RPMI7951 (cell line): Measurements from ENCODE around the gene CCDC144A. TPM values are rescaled to one million over a fixed set of nuclear protein-coding genes. Genes with fewer than 3 reads are reported as not detected.
"Not testable (repeated sequence)": the region's sequence is repeated elsewhere in the genome, so short reads cannot be mapped to it uniquely, and the experiment has no call there.

ENCODE experiments used
- DNase-seq: peaks from one replicate; pipeline ENCODE4 v3.0.0-alpha.2; 2012; ENCODE audit warnings: low read depth
- total RNA-seq: library from RNA; depleted of rRNA; stranded (reverse); fragments of >200 nt; shearing (Covaris generic); gene quantifications from 2 replicates; pipeline ENCODE4 v1.2.3, GENCODE V29; 2014

CCDC144A gene
- total RNA-seq, 1 experiment from 2014 or later: 0.12 TPM

DNA sequence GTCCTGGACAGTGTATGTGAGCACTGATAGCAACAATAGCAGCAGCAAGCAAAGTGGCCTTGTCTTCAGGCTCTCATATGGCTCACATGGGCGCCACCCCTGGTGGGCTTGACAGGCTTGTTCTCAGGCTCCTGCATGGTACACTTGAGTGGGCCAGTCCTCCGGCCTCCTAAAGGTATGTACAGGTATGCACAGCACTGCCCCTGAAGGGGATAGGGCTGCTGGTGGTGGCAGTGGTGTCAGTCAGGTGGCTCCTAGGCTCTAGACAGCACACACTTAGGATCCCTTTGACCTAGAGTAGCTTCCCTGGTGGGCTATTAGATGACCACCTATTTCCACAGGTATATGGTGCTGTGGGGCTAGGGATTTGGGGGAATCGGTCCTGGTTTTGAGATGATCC is 67.5 kb downstream of the CCDC144A start:
- not testable (repeated sequence) for DNase-seq

DNA sequence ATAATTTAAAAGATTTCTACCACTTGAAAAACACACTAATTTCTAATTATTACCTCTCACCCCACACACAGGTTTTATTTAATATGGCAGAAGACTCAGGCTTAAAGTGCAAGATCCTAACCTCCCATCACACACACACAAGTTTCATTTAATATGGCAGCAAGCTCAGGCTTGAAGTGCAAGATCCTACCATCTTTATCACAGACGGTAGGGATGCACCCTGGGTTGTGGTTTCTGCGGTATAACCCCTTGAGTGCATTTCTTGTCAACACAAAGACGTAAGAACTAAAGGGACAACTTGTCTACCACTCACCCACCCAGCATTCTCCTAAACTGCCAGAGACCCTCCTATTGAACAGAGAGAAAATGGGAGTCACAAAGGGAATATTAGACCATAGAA is 68.1 kb downstream of the CCDC144A start:
- DNase-seq: not testable (repeated sequence)

DNA sequence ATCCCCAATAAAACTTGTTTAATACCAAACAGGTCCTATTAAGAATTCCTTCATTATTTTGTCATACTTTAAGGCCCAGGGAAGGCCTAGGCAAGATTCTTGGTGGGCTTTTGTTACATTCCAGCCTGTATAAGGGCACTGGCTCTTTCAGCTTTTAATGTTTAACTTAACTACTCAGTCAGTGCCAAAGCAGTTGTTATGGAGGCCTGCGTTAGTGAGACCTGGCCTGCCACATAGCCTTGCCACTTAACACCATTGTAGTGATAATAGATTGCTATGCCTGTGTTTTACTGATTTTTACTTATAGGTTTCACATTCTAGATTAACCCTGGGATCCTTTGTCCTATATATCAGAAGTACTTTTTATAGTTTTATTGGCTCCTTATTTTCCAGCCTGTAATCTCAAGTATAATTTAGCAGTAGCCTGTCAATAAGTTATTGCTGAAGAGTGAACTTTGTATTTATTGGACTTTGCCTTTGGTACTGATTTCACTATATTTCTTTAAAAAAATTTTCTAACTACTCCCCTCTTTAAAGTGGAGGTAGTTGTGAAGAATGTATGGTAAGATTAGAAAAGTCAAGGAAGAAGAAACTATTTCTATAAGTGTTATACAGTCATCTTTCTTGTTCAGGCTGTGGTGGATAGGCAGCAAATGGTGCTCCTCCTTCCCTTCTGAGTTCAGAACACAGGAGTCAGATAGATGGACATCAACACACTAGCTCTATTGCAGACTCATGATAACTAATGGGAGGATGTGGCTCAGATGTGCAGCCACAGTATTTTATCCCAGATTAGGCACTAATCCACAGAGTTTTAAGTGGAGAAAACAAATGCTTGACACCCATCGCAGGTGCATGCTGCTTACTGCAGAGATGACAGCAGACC is 78.5 kb downstream of the CCDC144A start:
- DNase-seq: not testable (repeated sequence)

DNA sequence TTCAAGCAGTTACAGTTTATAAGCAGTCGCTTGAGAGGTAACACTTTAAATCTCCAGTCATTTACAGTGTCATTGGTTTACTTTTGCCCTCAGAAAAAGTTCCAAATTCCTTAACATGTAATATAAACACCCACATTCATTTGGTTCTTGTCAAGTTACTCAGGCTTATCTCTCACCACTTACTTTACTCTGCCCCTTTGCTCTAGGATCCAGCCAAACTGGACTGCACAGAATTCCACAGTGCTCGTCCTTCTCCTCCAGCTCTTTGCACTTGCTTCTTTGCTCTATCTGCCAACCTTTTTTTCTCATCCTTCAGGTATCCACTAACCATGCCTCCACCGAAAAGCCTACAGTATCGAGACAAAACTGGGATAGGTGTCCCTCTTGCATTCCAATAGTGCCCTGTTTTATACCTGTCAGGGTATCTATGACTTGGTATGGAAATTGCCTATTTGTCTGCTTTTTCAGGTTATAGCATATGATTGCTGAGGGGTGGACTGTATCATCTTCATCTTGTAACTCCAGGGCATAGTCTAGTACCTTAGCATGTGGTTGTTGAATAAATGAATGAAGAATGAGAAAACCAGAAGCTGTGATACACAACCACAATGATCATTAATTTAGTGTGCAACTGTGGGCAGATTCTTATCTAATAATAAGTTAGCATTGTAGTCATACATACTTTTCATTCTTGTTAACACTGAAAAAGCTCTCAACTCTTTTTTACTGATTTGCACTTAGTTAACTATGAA is 82.5 kb downstream of the CCDC144A start:
- DNase-seq: not testable (repeated sequence)

DNA sequence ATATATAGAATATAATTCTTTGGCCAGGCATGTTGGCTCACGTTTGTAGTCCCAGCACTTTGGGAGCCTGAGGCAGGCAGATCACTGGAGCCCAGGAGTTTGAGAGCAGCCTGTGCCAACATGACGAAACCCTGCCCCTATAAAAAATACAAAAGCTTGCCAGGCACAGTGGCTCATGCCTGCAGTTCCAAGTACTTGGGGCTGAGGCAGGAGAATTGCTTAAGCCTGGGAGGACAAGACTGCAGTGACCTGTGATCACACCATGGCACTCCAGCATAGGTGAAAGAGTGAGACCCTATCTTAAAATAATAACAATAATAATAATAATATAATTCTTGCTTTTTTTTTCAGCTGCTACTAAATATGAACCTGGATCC is 83.1 kb downstream of the CCDC144A start:
- DNase-seq: not testable (repeated sequence)

DNA sequence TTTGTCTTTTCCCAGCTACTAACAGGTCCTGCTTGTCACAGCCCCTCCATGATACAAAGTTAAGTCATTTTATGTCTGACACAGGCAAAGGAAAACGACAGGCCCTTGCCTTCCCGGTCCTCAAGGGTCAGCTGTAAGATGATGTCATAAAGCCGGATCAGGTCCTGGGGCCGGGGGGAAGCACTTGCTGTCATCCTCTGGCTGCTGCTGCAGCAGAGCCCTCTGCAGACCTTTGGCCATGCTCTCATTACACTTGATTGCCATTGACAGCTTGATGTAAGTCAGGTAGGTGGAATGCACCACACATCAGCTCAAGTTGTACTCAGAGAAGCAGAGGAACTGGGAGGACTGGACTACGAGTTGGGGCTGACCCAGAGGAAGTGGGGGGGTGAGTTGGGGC is 97.8 kb downstream of the CCDC144A start:
- not testable (repeated sequence) for DNase-seq

DNA sequence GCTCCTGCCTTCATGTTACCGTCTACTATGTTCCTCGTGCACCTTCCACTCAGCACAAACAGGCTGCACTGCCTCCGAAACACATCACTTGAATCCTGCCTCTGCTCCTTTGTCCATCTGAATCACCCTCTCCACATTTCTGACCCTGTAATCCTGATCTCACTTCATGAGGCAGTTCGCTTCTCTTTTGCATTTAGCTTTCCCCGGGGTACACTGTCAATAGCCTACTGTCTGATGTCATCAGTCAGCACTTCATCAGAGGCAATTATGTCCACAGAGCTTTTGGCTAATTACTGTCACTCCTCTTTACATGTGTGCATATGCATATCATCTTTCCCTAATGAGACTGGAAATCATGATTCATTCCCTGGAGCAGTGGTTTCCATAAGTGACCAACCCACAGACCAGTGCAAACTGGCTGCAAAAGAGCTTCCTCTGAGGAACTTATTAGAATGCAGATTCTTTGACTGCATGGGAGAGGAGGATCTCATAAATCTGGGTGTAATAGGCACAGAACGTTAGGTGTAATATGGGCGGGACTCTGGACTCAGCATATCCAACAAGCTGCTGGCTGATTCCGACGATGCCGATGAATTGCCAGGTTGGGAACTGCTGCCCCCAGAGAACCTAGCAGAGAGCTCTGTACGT is 99.0 kb downstream of the CCDC144A start:
- not testable (repeated sequence) for DNase-seq

DNA sequence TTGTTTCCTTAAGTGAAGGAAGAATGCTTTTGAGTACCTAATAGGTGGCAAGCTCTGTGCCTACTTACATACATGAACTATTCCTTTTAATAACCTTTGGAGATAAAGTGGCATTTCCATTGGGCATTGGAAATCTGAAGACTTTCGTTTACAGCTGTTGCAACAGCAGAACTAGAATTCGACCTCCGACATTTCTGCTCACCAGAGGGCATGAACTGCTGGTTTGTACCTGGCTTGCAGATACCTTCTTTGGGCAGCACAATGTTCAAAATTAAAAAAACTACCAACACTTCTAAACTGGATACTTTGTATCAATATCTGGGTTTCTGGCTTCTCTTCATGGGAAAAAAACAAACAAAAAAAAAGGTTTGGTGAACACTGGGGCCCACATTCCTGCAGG is 99.6 kb downstream of the CCDC144A start:
- DNase-seq: not testable (repeated sequence)

DNA sequence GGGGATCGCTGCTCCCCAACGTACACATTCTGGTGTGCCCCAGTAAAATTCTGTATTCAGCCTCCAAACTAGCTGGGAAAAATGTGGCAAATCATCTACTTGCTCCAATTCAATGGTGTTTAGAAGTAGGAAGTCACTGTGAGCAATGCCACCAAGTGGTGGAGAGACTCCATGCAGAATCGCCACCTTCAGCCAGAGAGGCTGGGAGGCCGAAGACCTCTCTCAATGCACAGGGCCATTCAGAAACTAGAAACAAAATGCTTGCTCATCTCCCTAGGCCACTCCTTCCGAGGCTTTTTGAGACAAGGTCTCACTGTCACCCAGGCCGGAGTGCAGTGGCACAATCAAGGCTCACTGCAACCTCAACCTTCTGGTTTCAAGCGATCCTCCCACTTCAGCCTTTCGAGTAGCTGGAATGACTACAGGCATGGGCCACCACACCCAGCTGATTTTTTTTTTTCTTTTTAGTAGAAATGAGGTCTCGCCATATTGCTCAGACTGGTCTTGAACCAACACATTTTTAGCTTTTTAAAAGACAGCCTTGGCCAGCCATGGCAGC is 100.4 kb downstream of the CCDC144A start:
- not testable (repeated sequence) for DNase-seq

DNA sequence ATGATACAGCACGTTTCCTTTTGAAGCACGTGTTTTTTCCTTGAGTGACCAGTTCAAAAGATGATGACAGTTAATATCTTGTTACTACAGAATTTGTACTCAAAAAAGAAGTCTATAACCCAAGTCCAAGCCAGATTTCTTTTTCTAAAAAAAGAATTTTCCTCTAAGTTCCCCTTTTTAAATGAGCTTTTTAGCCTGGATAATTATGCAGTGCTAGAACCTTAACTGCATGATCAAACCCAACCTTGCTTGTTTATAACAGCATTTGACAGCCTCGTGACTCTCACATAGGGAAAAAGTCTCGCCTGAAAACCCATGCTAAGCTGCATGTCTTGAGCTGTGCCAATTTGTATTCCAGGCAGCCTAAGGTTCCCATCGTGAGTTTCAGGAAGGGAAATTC is 104.2 kb downstream of the CCDC144A start:
- DNase-seq: not testable (repeated sequence)

DNA sequence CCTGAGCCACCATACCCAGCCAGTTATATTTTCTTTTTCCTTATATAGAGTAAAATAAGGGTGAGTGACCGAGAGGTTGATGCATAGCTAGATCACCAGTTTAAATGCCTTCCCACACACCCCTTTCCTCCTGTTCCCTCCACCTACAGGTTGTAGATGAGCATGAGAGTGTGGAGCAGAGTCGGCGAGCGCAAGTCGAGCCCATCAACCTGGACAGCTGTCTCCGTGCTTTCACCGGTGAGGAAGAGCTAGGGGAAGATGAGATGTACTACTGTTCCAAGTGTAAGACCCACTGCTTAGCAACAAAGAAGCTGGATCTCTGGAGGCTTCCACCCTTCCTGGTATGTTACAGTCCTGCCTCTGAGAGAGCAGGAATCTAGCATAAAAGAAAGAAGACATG is 105.9 kb downstream of the CCDC144A start:
- not testable (repeated sequence) for DNase-seq

DNA sequence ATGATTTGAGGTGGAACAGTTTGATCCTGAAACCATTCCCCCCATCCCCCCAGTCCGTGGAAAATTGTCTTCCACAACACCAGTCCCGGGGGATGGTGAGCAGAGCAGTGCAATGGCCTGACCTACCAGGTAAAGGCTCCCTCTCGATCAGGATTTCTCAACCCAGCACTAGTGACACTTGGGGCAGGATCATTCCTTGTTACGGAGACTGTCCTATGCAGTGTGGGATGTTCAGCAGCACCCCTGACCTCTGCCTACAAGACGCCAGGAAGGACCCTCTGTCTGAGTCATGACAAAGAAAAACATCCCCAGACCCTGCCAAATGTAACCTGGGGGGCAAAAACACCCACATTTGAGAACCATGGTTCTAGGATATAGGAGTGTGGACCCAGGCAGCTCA is 114.8 kb downstream of the CCDC144A start:
- DNase-seq: not testable (repeated sequence)

DNA sequence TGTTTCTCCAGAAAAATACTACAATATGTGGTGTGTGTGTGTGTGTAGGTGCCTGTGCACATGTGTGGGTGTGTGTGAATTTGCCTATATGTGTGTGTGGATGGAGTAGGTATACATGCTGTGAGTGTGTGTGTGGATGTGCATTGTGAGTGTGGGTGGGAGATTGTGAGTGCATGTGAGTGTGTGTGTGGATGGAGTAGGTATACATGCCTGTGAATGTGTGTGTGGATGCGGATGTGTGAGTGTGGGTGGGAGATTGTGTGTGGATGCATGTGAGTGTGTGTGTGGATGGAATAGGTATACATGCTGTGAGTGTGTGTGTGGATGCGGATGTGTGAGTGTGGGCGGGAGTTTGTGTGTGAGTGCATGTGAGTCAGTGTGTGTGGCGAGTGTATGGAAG is 116.6 kb downstream of the CCDC144A start:
- not testable (repeated sequence) for DNase-seq

DNA sequence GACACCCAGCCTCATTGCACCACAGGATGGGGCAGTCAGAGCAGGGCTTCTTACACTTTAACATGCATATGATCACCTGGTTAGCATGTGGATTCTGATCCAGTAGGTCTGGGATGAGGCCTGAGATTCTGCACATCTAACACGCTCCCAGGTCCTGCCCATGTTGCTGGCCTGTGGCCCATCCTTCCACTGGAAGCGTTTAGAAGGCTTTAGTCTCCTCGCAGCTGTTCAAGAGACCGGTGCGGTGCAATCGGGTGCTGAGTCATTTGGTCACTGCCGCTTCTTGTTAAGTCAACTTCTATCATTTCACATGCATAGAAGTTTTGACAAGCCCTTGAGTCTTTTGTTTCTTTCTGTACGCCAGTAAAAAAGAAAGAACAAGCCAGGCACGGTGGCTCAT is 117.6 kb downstream of the CCDC144A start:
- DNase-seq: not testable (repeated sequence)

DNA sequence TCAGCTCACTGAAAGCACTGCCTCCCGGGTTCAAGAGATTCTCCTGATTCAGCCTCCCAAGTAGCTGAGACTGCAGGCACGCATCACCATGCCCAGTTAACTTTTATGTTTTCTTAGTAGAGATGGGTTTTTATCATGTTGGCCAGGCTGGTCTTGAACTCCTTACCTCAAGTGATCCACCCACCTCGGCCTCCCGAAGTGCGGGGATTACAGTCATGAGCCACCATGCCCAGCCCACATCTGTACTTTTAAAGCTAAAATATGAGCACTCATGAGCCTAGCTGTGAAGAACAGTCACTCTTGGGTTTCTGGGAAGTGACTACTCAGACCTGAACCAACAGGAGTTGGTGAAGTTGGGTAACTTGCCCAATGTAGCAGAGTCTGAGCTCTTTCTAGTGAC is 120.2 kb downstream of the CCDC144A start:
- DNase-seq: not testable (repeated sequence)

DNA sequence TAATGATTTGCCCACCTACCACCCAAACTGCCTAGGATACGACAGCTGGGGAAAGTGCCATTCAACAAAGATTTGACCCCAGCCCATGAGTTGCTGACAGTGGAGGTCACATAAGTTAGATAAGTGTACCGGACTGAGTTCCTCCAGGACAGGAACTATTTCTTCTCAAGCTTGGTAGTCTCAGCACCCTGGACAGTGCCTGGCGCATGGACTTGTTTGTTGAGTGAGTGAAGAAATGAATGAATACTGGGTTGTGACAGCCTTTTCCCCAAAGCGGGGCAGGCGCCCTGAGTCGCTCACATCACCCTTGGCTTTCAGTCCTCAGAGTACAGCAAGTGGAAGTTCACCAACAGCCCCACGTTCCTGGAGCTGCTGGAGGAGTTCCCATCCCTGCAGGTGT is 122.1 kb downstream of the CCDC144A start:
- DNase-seq: peak; percentile 12

DNA sequence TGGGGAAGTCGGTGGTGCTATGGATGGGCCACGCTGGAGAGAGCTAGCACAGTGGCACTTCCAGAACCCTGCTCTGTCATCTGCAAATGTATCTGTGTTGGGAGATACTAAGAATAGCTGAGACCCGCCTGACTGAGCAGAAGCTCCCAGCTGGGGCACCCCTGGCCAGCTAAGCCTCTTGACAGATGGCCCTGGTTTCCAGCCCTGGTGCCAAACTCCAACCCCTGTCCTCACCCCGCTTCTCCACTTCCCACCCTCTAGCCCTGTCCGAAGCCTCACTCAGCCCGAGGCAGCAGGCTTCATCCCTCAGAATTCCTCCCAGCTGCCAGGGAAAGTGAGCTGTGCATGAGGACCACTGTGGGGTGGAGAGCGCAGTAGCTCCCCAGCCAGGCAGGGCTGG is 124.4 kb downstream of the CCDC144A start:
- DNase-seq: no peak

DNA sequence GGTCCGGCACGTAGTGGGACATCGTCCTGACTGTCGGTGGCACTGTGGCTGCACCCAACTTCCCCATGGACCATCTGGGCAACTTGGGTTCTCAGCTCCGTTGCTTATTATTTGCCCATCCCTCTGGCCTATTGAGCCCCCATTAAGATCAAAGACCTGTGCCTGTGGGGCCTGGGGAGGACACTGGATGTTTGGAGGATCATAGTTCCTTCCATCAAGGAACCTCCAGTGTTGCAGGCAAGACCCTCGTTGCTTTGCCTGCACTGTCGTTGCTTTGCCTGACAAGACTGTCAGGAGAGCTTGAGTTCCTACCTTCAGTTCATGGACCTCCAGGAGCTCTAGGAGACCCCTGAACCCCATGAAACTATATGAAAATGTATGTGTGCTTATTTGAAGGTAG is 127.2 kb downstream of the CCDC144A start:
- no peak for DNase-seq

DNA sequence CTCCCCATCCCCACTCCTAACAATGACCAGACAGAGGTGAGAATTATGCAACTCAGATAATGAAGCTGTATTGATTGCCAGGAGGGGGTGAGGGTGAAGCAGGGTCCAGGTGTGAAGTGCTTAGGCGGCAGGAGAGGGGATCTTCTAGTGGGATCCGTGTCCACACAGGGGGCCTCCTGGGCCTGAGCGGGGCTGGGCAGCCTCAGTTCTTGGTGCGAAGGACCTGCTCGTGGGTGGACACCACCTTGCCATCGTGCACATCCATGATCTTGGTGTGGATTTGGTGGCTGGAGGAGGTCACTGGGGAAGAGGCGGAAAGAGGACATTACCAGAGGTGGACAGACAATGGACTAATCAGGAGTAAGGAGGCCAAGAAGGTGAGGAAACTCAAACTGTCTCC is 127.9 kb downstream of the CCDC144A start:
- not testable (repeated sequence) for DNase-seq

DNA sequence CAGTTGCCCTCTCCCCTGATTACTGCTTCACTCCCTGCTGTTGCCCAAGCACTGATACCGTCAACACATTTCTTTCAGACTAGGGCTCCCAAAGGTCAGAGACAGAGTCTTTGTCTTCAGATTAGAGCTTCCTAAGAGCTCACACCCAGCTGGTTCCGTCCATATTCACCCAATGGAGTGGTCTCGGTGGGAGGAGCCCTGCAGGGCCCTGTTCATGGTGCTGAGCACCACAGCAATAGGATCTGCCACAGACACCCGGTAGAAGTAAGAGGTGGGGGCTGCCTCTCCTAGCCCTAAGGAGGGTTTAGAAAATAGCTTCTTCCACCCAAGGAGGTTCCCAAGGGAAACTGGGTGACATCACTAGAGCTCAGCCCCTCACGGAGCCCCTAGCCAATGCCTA is 128.3 kb downstream of the CCDC144A start:
- no peak for DNase-seq

DNA sequence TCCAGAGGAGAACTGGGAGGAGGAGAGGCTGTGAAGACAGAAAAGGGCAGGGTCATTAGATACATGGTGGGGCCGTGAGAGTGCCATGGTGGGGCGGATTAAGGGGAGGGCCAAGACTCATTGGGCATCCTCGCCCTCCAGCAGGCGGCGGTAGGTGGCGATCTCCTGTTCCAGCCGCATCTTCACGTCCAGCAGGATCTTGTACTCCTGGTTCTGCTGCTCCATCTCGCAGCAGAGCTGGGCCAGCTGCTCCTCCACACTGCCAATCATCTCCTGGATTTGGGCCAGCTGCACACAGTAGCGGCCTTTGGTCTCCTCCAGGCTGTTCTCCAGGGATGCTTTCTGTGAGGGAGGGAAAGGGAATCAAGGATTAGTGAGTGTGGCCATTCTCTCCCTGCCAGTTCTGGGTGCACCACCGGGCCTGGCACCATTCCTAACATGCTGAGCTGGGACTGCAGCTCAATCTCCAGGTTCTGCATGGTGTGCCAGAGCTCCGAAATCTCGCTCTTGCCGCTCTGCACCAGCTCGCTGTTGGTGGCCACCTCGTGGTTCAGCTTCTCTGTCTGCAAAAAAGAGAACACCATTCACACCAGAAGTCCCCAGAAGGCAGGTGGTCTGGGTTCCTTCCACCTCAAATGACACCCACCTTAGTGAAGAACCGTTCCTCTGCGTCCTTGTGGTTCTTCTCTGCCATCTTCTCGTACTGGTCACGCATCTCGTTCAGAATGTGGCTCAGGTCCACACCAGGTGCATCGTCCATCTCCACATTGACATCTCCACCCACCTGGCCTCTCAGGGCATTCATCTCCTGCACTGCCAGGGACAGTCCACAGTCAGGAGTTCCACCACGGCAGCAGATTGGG is 129.0 kb downstream of the CCDC144A start:
- DNase-seq: no peak
